Testis (tissue), 3 donors: ENCODE results near the gene CYB5R3. TPM values are rescaled to one million over a fixed set of nuclear protein-coding genes. Genes with fewer than 3 reads are reported as not detected.
"Not testable (repeated sequence)": the region's sequence is repeated elsewhere in the genome, so short reads cannot be mapped to it uniquely, and the experiment has no call there.

Source experiments
- DNase-seq: peaks from one replicate; pipeline ENCODE4 v3.0.0-alpha.2; 2019
- H3K27ac ChIP-seq, 2 donors: fragments of 200-600 bp; sonication (generic); one replicate each; pipeline ENCODE4 v1.5.1; 2019
- H3K27me3 ChIP-seq: fragments of 200-600 bp; sonication (generic); one replicate; pipeline ENCODE4 v1.5.1; 2019
- H3K36me3 ChIP-seq: fragments of 200-600 bp; sonication (generic); one replicate; pipeline ENCODE4 v1.5.1; 2017; ENCODE audit warnings: low read depth; ENCODE audit errors: missing control alignments
- H3K4me1 ChIP-seq: fragments of 200-600 bp; sonication (generic); one replicate; pipeline ENCODE4 v1.5.1; 2019
- H3K4me3 ChIP-seq, 2 donors: fragments of 200-600 bp; sonication (generic); one replicate each; pipeline ENCODE4 v1.5.1; 2017 to 2019
- H3K9me3 ChIP-seq: fragments of 200-600 bp; sonication (generic); one replicate; pipeline ENCODE4 v1.5.1; 2017
- POLR2A ChIP-seq: fragments of 450-650 bp; IDR thresholded peaks from one replicate; pipeline ENCODE4 v1.6.1; 2017; ENCODE audit warnings: antibody characterized with exemption, mild to moderate bottlenecking, moderate library complexity
- WGBS, 2 donors: methylation state at CpG; one replicate each; pipeline ENCODE4 v1.1.5; 2018; 5-methylcytosine and 5-hydroxymethylcytosine counted together
- intact Hi-C: fragments of 100-400 bp; cut with DNase I; formaldehyde crosslinking; loops from one replicate; pipeline ENCODE4 v1.15.1; 2023; ENCODE audit warnings: low total_unique reads
- polyA plus RNA-seq: library from polyadenylated mRNA; stranded (reverse); fragments of 350-450 nt; fragmentation: Illumina TruSeq; extraction: RNeasy Lipid Tissue Mini Kit (QIAGEN cat#74804); gene quantifications from one replicate; pipeline ENCODE4 v1.2.3, GENCODE V29; 2014; ENCODE audit warnings: low read depth, low replicate concordance; ENCODE audit not compliant: insufficient read depth
- total RNA-seq, 2 donors: library from RNA; depleted of rRNA; stranded (reverse); fragments of >200 nt; gene quantifications; one replicate each; pipeline ENCODE4 v1.2.3, GENCODE V29; 2016
- TF ChIP-seq, protein P1 (sequence below), 3 experiments: fragments of 450-650 bp in 2 of 3; fragments of 200-600 bp in 1 of 3; sonication (generic) in 1 of 3; IDR thresholded peaks; one replicate each; pipeline ENCODE4 v1.5.1; 2016 to 2019; ENCODE audit warnings: antibody characterized with exemption in 3 of 3, mild to moderate bottlenecking in 2 of 3, moderate library complexity in 1 of 3

The CYB5R3 gene
- total and polyA plus RNA-seq, 3 donors from 2014 or later = 330 to 484 (median 423) TPM

DNA sequence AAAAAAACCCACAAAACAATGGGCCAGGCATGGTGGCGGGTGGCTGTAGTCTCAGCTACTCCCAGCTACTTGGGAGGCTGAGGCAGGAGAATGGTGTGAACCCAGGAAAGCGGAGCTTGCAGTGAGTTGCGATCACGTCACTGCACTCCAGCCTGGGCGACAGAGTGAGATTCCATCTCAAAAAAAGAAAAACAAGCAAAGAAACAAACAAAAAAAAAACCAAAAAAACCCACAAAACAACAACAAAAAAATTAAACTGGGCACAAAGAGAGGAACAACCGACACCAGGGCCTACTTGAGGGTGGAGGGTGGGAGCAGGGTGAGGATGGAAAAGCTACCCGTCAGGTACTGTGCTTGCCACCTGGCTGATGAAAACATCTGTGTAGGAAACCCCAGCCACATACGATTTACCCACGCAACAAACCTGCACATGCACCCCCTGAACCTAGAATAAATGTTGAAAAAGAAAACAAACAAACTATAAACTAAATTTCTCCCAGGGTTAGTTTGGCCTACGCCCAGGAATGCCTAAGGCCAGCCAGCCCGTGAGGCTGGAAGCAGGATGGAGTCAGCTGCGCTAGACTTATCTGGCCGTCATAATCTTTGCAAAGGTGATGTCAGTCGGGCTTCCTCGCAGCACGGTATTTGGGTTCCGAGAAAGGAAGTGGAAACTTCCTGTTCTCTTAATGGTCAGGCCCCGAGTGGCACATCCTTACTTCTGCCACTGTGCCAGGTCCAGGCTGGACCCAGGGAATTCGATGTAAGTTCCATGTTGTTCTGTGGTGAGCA is 21.9 kb upstream of the CYB5R3 start:
- H3K9me3 ChIP-seq = no peaks in the 10 kb centered on the region
- 79 to 80% methylated on average over 17 to 19 of the region's 19 CpGs for WGBS, 2 donors
- DNase-seq = no peak
- intact Hi-C loops = no loop called here
- H3K27ac ChIP-seq = no peak overlapping the region
- no peaks in the 10 kb centered on the region for H3K36me3 ChIP-seq
- TF ChIP-seq POLR2A = no peak
- TF ChIP-seq, protein P1, sequence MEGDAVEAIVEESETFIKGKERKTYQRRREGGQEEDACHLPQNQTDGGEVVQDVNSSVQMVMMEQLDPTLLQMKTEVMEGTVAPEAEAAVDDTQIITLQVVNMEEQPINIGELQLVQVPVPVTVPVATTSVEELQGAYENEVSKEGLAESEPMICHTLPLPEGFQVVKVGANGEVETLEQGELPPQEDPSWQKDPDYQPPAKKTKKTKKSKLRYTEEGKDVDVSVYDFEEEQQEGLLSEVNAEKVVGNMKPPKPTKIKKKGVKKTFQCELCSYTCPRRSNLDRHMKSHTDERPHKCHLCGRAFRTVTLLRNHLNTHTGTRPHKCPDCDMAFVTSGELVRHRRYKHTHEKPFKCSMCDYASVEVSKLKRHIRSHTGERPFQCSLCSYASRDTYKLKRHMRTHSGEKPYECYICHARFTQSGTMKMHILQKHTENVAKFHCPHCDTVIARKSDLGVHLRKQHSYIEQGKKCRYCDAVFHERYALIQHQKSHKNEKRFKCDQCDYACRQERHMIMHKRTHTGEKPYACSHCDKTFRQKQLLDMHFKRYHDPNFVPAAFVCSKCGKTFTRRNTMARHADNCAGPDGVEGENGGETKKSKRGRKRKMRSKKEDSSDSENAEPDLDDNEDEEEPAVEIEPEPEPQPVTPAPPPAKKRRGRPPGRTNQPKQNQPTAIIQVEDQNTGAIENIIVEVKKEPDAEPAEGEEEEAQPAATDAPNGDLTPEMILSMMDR (IDR thresholded peaks at IDR 0.05) = no peak
- H3K4me3 ChIP-seq = no peak overlapping the region
- no peaks in the 10 kb centered on the region for H3K27me3 ChIP-seq
- H3K4me1 ChIP-seq = peaks cover 15% of the 10 kb centered on the region

DNA sequence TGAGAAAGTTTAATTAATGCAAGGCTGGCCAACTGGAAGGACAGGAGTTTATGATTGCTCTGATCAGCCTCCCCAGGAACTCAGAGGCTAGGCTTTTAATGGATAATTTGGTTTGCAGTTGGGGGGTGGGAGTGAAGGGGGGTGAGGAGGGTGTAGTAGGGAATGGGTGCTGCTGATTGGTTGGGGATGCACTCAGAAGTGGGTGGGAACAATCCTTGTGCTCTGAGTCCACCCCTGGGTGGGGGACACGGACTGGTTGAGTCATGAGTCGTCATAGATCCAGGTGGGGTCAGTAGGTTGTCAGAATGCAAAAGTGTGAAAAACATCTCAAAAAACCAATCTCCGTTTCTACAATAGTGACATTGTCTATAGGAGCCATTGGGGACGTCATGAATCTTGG is 20.9 kb upstream of the CYB5R3 start:
- TF ChIP-seq, protein P1 (IDR thresholded peaks at IDR 0.05) = no peak
- no peak for TF ChIP-seq POLR2A
- WGBS, 2 donors = 75 to 89% methylated on average over 4 of the region's 4 CpGs
- Histone ChIP-seq H3K27ac (no peak overlapping the region), H3K36me3 (no peaks in the 10 kb centered on the region), H3K4me1 (peaks cover 10% of the 10 kb centered on the region), H3K9me3 (no peaks in the 10 kb centered on the region), H3K27me3 (no peaks in the 10 kb centered on the region), H3K4me3 (no peak overlapping the region)
- no peak for DNase-seq
- intact Hi-C loops = no loop called here

DNA sequence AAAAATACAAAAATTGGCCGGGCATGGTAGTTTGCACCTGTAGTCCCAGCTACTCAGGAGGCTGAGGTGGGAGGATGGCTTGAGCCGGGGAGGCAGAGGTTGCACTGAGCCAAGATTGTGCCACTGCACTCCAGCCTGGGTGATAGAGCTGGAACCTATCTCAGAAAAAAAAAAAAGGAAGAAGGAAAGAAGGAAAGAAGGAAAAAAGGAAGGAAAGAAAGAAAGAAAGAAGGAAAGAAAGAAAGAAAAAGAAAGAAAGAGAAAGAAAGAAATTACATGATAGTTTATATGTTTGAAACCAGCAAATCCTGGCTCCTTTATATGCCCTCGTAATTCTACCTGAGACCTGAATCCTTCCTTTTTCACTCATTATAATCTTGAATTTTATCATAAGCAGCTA is 17.2 kb upstream of the CYB5R3 start:
- H3K4me3 ChIP-seq, H3K36me3 ChIP-seq, H3K4me1 ChIP-seq, intact Hi-C loops, DNase-seq, H3K27me3 ChIP-seq, H3K27ac ChIP-seq, H3K9me3 ChIP-seq: not testable (repeated sequence)
- WGBS, 2 donors = 84 to 88% methylated on average over 3 of the region's 3 CpGs

DNA sequence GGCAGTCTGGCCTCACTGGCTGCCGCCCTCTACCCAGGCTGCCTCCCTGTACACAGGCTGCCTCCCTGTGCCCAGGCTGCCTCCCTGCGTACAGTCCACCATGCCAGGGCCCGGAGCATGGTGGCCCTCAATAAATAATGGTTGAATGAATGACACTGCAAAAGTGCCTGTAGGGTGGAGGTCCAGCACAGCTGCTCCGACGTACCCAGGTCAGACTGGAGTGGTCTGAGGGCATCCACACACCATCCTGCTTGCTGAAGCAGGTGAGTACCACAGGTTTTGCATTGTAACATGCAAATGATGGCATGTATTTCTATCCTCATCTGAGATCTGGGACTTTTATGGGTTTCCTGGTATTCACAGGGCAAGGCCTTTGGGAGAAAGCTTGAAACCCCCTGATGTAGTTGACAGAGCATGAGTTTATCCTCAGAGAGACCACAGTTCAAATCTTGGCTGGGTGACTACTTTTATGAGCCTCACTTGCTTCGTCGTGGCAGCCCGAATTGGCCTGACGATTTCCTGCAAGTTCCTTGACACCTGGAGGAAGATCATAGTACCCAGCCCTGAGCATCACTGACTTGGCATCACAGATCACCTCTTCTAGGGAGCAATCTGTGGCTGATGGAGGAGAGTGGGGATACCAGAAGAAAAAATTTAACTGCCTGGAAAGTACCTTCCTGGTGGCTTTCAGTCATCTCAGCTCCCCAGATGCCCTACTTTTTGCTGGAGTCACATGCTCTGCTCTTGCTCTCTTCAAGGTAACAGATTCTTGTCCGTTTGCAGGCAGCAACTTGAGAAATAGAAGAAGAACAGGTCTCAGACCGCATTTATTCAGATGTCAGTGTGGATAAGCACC is 16.0 kb upstream of the CYB5R3 start:
- DNase-seq = no peak
- no peak overlapping the region for H3K27ac ChIP-seq
- WGBS, 2 donors = 74 to 76% methylated on average over 8 to 11 of the region's 11 CpGs

More for the DNA sequence above, 16.0 kb upstream of the CYB5R3 start:
- H3K36me3 ChIP-seq = no peaks in the 10 kb centered on the region
- intact Hi-C loops = no loop called here
- no peaks in the 10 kb centered on the region for H3K9me3 ChIP-seq
- no peaks in the 10 kb centered on the region for H3K4me1 ChIP-seq
- no peaks in the 10 kb centered on the region for H3K27me3 ChIP-seq
- H3K4me3 ChIP-seq = no peak overlapping the region
- no peak for TF ChIP-seq POLR2A
- TF ChIP-seq, protein P1 (IDR thresholded peaks at IDR 0.05) = no peak
